ENCODE data around the gene SLC13A1.

- no peak for TF ChIP-seq ZZZ3 (IDR thresholded peaks at IDR 0.05; ENCODE audit: control insufficient read depth, insufficient read length, low read depth)
- no peak for TF ChIP-seq CEBPZ (IDR thresholded peaks at IDR 0.05; ENCODE audit: low read depth, low read length)
- TF ChIP-seq CTCF (IDR thresholded peaks at IDR 0.05 in 2 of 3, conservative IDR thresholded peaks at IDR 0.05 in 1 of 3; ENCODE audit: control insufficient read depth in 2 of 3, extremely low read depth in 1 of 3, insufficient read depth in 1 of 3, low read depth in 3 of 3, low read length in 3 of 3): no peak
- no peak for TF ChIP-seq TCF7 (IDR thresholded peaks at IDR 0.05; ENCODE audit: borderline replicate concordance)
Observed at GRCh38 chr7:123067814-123068213, 132.0 kb downstream of the SLC13A1 start.

Data from GM12878 (cell line).